Measurements from ENCODE around the gene BEND5. TPM values are rescaled to one million over a fixed set of nuclear protein-coding genes. Genes with fewer than 3 reads are reported as not detected.
A peak's percentile ranks its signal among the peaks of the same experiment; 100 is the strongest.

Gene BEND5, protein sequence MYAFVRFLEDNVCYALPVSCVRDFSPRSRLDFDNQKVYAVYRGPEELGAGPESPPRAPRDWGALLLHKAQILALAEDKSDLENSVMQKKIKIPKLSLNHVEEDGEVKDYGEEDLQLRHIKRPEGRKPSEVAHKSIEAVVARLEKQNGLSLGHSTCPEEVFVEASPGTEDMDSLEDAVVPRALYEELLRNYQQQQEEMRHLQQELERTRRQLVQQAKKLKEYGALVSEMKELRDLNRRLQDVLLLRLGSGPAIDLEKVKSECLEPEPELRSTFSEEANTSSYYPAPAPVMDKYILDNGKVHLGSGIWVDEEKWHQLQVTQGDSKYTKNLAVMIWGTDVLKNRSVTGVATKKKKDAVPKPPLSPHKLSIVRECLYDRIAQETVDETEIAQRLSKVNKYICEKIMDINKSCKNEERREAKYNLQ
- 1 to 10 TPM; 2.7 to 2.8 TPM for total RNA-seq

DNA sequence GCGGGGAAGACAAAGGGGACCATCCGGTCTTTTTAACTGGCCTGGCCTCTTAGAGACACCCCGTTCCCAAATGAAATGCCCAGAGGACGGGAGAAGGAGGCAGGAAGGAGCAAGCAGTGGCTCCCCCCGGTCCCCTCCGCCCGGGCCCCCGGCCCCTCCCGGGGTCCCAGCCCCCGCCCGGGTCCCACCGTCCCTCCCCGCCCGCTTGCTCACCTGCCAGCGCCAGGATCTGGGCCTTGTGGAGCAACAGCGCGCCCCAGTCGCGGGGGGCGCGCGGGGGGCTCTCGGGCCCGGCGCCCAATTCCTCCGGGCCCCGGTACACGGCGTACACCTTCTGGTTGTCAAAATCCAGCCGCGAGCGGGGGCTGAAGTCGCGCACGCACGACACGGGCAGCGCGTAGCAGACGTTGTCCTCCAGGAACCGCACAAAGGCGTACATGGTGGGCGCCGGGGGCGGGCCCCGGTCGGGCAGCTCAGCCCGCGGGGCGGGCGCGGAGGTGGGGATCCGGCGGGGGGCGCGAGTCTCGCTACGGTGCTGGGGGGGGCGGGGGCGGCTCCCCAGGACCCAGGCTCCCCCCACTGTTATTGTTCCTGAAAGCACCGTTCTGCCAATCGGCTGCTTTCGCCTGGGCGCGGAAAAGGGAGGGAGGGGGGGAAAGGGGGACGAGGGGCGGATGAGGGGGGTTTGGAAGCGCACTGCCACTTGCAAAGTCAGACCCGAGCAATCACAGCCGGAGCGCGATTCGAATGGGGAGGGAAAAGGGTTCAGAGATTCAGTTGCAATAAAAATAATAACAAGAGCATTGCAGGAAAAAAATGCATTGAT is at the start of gene BEND5:
Gene BEND5, minus strand, starts transcription at position 499 of the 826 bp plus-strand sequence. Its CDS starts 60 bp downstream, at position 439.
- TF ChIP-seq, protein P1, sequence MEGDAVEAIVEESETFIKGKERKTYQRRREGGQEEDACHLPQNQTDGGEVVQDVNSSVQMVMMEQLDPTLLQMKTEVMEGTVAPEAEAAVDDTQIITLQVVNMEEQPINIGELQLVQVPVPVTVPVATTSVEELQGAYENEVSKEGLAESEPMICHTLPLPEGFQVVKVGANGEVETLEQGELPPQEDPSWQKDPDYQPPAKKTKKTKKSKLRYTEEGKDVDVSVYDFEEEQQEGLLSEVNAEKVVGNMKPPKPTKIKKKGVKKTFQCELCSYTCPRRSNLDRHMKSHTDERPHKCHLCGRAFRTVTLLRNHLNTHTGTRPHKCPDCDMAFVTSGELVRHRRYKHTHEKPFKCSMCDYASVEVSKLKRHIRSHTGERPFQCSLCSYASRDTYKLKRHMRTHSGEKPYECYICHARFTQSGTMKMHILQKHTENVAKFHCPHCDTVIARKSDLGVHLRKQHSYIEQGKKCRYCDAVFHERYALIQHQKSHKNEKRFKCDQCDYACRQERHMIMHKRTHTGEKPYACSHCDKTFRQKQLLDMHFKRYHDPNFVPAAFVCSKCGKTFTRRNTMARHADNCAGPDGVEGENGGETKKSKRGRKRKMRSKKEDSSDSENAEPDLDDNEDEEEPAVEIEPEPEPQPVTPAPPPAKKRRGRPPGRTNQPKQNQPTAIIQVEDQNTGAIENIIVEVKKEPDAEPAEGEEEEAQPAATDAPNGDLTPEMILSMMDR (IDR thresholded peaks at IDR 0.05), result no peak
- Histone ChIP-seq H3K36me3 (no peaks in the 10 kb centered on the region), H3K4me1 (peaks cover 0 to 23% of the 10 kb centered on the region in 2 donors), H3K27ac (peak within 1 kb of the TSS; percentile 65 to 81), H3K4me3 (peak within 1 kb of the TSS; percentile 78 to 89), H3K9me3 (no peaks in the 10 kb centered on the region), H3K27me3 (no peaks in the 10 kb centered on the region)
- DNase-seq (ENCODE audit: low spot score), result no peak

DNA sequence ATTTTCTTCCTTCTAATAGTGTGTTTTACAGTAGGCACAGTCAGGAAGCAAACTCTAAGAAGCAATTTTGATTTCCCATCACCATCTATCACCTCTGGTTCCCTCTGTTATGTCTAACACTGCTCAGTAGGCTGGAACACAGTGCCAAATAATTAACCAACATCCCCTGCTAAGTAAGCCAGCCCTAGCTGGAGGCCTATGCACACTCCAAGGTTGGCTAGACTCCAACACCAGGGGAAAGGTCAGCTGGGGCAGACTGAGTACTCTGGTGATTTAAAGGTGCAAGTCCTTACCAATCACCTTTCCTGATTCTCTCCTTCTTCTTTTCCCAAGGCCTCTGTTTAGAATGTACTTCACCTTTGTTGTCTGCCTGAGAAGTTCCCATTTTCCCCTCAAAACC is 46.5 kb upstream of the BEND5 start:
- Histone ChIP-seq H3K27ac (no peak overlapping the region), H3K4me3 (no peak overlapping the region), H3K27me3 (no peaks in the 10 kb centered on the region), H3K9me3 (no peaks in the 10 kb centered on the region), H3K4me1 (no peaks in the 10 kb centered on the region), H3K36me3 (no peaks in the 10 kb centered on the region)
- DNase-seq (ENCODE audit: low spot score), result no peak
- TF ChIP-seq, protein P1 (IDR thresholded peaks at IDR 0.05), result no peak

DNA sequence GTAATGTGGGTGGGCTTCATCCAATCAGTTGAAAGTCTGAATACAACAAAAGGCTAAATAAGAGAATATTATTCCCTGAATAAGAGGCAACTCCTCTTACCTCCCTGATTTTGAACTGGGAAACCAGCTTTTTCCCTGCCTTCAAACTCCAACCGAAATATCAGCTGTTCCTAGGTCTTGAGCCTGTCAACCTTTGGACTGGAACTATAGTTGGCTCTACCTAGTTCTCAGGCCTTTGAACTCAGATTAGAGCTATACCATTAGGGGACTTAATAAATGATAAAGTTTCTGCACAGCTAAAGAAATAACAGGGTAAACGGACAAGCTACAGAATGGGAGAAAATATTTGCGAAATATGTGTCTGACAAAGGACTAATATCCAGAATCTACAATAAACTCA is 43.8 kb upstream of the BEND5 start:
- Histone ChIP-seq H3K27ac (no peak overlapping the region), H3K36me3 (no peaks in the 10 kb centered on the region), H3K4me3 (no peak overlapping the region), H3K9me3 (no peaks in the 10 kb centered on the region), H3K4me1 (no peaks in the 10 kb centered on the region), H3K27me3 (no peaks in the 10 kb centered on the region)
- DNase-seq (ENCODE audit: low spot score), result no peak
- TF ChIP-seq, protein P1 (IDR thresholded peaks at IDR 0.05), result no peak

DNA sequence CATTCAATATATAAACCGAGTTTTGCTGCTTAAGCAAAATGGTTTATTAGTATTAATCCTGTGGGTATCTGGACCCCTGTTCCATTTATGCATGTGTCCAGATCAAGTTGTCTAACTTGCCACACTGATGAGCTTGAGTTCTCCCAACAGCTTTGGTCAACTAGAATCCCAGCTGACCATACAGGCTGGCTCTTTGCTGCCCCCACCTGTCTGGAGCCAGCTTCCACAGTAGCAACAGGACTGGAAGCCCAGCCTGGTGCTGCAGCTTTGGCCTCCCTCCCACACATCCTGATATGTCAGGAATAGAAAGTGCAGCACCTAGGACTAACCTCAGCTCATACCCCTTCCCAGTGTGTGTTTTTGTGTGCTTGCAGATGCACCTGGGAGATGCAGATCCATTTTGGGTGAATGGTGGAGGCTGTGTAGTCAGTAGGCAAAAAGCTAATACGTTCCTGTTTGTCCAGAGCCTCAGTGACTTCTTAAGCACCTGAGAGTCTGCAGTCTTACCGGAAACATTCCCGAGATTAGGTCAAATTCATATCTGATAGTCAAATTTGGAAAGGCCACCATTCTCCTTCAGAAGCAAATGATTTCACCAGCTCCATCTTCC is 40.9 kb upstream of the BEND5 start:
- TF ChIP-seq, protein P1 (IDR thresholded peaks at IDR 0.05), result peak; percentile 52 to 81
- H3K36me3 ChIP-seq, result no peaks in the 10 kb centered on the region
- H3K9me3 ChIP-seq, result no peaks in the 10 kb centered on the region
- no peak overlapping the region for H3K4me3 ChIP-seq
- no peaks in the 10 kb centered on the region for H3K27me3 ChIP-seq
- peak; percentile 60 for DNase-seq (ENCODE audit: low spot score)
- no peaks in the 10 kb centered on the region for H3K4me1 ChIP-seq
- no peak overlapping the region for H3K27ac ChIP-seq

DNA sequence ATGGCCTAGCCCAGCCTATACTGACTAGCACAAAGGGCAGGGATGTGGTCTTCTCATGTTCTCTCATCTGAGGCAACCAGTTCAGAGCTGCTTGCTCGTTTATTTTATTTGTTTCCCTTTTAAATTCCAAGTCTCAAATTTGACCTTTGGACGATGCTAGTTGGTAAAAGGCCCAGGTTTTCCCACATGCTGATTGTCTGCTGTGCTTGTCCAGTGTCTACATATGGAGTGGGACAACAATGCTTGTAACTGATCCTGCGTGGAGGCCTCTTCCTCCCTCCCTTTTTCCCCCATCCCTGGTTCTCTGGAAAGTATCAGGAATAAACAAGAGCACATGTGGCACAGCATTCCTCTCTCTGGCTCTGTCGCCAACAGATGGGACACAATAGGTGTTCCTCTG is 34.0 kb upstream of the BEND5 start:
- Histone ChIP-seq H3K9me3 (no peaks in the 10 kb centered on the region), H3K4me3 (no peak overlapping the region), H3K27me3 (no peaks in the 10 kb centered on the region), H3K4me1 (no peaks in the 10 kb centered on the region), H3K27ac (no peak overlapping the region), H3K36me3 (no peaks in the 10 kb centered on the region)
- DNase-seq (ENCODE audit: low spot score), result no peak
- TF ChIP-seq, protein P1 (IDR thresholded peaks at IDR 0.05), result no peak
